Activated CD8-positive, alpha-beta memory T cell treated with anti-CD3 and anti-CD28 coated beads, Interleukin-2, amount 50 U/mL, for 1 hour (primary cell): Measurements from ENCODE around the gene RIOX2.
A peak's percentile ranks its signal among the peaks of the same experiment; 100 is the strongest.
"Not testable (repeated sequence)": the region's sequence is repeated elsewhere in the genome, so short reads cannot be mapped to it uniquely, and the experiment has no call there.

Experiments used
- DNase-seq: peaks from one replicate; pipeline ENCODE4 v3.0.0-alpha.2; 2020; ENCODE audit errors: extremely low read depth

Gene RIOX2

DNA sequence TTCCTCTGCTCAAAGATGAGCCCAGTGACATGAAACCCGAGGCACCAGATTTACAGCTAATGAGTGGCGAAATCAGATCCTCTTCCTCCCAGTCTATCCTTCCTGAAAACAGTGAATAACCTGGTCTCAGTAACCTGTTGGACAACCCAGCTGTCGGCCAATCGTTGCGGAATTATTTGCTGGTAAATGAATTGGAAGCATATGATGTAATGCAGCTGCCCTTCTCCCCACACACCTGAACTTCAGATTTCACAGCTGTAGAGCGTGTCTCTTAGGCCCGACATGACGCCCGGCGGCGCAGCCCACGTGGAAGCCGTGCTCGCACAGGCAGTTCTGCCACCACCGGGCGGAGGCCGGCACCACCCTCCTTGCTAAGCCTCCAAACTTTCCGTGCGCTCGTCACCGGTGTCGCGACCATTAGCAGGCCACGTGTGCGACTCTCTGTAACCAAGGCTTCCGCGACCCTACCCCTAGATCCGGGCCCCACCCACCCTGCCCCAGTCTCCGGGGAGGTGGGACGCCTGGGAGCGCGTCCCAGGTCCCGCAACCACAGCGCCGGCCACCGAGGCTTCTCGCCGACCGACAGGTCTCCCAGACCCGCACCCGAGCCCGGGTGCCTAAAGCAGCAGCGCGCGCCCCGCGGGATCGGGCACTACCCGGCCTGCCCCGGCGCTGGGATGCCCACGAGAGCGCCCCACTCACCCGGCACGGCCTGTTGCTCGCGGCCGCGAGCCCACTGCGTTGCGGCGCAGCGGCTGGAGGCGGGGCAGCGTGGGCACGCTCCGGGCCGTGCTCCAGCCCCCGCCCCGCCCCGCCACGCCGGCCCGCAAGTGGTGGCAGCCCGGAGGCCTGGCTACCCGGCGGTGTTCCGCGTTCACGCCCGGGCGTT is at the start of gene RIOX2:
RIOX2 (minus strand) TSS at position 753 of the 889 bp plus-strand sequence. CDS start 4,838 bp downstream, outside the sequence.
- DNase-seq = peak; percentile 33

DNA sequence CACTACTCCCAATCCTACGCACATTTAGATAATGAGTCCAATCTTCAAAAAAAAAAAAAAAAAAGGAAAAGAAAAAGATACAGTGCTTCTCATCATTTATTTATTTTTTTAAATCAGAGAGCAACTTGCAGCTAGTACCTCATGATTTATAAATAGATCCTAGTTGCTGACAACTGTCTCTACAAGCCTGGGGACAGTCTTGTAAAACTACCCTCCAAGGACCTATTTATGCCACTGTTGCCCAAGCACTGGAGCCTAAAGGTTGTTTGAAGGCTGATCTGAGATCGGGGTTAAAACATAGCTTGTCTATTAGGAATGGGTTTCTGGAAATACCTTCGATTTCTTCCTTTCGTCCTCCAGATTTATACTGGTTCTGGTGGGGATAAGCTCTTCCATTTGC is 48.2 kb upstream of the RIOX2 start:
- DNase-seq = no peak

DNA sequence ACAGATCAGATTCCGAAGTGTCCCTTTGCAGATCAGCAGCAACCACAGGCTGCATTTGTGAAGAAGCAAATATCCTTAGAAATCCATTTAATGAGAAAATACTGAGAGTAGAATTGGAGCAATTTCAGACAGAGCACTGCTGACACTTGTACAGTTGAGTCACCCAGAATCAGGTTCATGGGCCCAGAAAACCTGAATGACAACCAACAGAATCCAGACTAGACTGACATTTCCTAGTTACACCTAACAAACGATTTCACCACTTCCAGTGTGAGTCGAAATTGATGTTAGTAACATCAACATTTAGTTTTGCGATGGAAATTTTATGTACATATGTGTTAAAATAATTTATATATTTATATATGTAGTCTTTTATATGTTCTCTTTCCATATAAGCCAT is 46.1 kb upstream of the RIOX2 start:
- no peak for DNase-seq

DNA sequence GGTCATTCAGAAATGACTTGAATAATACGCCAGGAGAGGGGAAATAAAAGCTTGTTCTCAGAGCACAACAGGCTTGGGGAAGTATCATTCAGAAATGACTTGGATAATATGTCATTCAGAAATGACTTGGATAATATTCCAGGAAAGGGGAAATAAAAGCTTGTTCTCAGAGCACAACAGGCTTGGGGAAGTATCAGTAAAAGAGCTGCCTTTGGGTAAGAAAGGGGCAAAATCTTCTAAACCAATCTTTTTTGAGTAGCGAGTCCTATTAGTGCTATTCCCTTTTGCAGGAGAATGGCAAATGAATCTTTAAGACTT is 42.0 kb upstream of the RIOX2 start:
- no peak for DNase-seq

- no peak for DNase-seq
Observed at GRCh38 chr3:98013411-98014267, 41.4 kb upstream of the RIOX2 start.

DNA sequence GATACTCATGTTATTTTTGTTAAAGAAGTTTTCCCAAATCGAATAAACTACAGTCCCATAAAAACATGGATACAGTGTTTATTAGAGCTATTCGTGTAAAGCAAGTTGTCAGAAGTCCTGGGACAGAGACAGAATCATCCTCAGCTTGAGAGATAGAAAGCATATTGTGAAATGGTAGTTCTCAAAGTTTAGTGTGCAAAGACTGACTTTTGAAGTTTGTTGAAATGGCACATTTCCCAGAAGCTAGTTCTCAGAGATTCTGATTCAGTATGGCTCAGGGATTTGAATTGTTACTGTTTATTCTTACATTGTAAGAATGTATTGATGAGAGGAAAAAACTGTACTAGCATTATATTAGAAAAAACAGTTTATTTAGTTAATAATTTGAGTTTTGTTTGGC is 40.7 kb upstream of the RIOX2 start:
- DNase-seq = no peak

DNA sequence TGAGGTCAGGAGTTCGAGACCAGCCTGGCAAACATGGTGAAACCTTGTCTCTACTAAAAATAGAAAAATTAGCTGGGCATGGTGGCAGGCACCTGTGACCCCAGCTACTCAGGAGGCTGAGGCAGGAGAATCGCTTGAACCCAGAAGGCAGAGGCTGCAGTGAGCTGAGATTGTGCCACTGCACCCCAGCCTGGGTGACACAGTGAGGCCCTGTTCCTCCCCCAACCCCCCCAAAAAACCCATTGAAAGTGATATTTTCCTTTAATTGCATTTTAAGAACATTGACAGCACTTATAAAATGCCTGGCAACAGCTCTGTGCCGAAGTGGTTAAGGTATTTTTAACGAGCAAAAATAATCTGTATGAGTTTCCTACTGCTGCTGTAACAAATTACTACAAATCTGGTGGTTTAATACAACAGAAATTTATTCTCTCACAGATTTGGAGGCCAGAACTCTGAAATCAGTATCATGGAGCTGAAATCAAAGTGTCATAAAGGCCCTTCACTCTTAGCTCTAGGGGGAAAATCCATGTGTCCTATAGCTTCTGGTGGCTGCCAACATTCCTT is 38.7 kb upstream of the RIOX2 start:
- not testable (repeated sequence) for DNase-seq

GRCh38 chr3:98010194-98010882 is 38.1 kb upstream of the RIOX2 start:
- DNase-seq = no peak

GRCh38 chr3:98008855-98009254 is 36.6 kb upstream of the RIOX2 start:
- DNase-seq = no peak

DNA sequence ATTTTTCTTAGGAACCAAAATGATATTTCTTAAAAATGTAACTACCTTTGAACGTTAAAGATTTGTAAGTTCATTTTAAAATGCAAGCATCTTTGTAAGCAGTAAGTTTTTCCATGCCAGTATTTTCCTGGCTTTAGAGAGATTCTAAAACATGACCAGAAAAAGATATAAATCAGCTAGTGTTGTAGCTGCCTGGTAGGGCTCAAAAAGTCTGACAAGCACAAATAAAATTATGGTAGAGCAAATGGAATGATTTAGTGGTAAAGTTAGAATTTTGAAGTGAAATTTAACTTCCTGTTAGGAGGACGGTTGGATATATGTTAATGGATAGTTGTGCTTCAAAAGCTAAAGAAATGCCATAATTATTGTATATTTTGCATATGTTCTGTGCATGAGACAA is 33.2 kb upstream of the RIOX2 start:
- DNase-seq = no peak

- DNase-seq = no peak
Observed at GRCh38 chr3:98004721-98005120, 32.5 kb upstream of the RIOX2 start.

DNA sequence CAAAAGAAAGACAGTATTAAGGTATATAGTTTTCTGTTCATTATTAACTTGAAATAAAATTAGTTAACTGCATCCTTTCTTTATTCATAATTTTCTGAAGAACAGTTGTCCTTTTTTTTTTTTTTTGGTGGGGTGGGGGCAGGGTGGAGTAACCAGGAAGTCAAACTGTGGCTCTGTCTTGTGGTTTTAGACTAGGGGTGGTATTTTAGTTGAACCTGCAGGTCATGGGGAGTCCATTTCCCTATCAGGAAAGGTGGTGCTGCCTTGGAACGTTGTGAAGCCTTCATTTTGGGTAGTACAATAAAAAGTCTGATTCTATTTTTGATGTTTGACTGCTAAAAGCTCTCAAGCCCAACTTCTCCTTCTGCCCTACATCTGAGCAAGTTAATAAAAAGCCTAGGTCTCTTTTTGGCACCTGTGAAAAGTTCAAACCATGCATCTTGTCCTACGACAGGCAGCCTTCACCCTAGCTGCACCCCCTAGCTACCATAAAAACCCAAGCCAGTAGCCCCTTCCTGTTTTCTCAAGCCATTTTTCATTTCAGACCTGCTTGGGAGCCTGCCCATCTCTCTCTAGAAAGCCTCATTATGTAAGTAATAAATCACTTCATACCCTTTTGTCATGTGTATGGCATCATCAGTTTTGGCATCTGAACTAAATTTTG is 31.2 kb upstream of the RIOX2 start:
- no peak for DNase-seq

GRCh38 chr3:98002717-98003116 is 30.5 kb upstream of the RIOX2 start:
- DNase-seq = no peak

DNA sequence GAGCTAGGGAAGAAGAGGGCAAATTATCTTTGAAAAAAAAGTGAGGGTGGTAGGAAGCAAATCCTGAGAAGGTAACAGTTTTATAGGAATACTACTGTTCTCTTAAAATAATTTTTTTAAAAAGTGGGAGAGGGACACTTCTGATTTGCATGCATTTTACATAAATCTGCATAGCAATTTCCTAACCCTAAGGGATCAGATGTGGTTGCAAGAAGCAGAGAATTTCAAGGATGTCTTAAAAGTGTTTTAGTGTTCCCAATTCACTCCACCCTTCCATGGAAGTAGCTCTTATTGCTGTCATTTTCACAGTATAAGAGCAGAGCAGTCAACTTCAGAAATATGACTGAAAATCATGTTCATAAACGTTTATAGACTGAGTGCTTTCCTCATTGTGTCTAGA is 27.8 kb upstream of the RIOX2 start:
- DNase-seq = no peak

DNA sequence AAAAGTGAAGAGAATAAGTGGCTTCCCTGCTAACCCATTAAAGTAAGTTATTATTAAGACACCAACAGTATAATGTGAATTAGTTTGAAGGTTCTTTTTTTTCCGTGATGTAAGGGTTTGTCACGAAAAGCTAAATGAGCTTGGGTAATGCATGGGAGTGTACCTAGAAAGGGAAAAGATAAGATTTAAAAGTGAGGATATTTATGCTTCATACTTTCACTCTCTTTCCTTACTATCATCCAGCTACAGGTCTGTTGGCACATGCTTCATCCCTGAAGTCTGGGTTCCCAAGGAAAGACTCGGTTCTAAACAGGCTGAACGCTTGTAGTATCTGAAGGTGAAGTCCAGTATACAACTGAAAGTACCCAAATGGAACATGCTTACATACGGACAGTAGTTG is 26.9 kb upstream of the RIOX2 start:
- DNase-seq = no peak

DNA sequence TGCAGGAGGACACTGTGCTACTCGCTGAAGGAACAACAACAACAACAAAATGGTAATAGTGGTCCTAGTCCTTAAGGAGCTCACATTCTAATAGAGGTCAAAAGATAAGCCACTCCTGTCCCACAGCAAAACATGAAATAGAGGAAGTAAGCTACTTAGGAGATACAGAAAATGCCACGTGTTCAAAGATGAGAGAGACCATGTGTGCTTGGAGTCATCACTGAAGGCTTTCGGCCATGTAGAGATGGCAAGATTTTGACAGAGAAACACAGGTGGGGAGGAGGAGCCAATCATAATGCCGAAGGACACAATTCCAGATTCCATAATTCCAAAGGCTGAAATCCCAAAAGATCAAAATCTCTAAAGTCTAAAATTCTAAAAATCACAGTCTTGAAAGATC is 24.8 kb upstream of the RIOX2 start:
- no peak for DNase-seq

DNA sequence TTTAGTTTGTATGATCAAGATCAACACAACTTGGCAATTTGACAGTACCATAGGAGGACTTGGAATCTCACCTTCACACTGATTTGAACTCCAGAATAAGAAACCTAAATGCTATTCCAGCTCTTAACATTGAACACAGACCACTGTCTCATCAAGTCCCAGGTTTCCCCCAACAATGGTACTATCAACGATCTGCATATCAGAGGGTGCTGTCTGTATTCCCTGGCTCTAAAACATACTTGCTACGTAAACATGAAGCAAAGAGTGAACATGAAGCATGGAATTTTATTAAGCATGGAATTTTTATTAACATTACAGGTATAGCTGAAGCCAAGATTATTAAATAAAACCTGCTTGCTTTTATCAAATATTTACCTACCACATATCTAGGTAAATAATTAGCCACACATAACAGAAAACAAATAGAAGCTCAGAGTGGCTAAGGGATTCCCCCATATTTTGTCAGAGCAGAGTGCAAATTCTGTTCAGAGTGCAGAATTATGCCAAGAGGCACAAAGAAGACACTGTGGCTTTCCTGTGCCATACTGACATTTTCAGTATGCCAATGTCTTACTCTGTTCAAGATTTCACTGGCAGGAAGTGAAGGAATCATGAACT is 22.2 kb upstream of the RIOX2 start:
- DNase-seq = no peak

DNA sequence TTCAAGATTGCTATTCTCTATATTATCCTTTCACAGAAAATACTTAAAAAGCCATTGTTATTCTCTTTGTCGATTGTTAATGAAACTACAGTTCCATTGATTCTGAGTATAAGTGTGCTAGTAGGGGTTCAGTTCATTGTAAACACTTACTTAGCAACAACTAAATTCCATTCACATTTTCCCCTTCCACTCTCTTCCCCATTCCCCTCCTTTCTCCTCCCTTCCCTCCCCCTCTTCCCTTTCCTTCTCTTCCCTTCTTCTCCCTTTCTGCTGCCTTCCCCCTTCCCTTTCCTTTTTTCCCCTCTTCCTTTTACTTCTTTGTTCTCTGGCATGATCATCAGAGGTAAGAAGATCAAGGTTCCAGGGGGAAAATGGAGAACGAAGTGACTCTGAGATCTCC is 21.3 kb upstream of the RIOX2 start:
- DNase-seq = no peak

DNA sequence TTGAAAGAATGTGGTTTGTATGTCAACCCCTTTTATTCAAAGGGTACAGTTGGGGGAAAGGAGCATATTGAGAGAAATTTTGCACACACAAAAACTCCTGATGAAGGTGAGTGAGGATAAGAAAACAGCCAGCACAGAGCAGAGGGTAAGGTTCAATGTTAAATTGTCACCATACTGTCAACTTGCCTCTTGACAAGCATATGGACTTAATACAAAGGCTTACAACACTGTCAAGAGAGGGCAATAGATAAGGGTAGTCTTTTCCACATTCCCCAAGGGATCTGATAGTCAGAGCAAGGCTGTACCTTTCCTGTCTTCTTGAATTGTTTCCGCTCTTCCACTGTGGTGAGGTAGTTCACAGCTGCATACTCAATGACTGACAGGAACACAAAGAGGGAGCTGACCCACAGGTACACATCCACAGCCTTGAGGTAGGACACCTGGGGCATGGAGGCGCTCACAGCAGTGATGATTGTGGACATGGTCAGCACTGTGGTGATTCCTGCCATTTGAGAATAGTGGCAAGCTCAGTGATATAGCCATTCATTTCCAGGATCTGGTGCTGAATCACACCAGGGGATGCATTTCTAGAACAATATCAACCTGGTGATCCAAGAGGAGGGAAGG is 20.4 kb upstream of the RIOX2 start:
- DNase-seq = no peak

DNA sequence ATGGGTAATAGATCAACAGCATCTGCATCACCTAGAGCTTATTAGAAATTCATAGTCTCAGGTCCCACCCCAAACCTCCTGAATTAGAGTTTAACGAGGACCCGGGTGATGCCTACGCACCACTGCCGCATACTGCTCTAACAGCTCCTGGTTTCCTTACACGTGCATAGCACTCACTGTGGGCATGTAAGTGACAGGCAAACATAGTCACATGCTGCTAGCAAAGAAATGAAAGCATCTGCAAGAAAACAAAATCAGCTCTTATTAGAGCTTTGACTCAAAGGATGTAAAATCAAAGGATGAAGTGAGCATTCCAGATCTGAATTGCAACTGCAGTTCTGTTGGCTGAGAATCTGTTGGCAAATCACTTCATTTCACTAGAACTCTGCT is 19.1 kb upstream of the RIOX2 start:
- DNase-seq = no peak
